IMR-90 (cell line): ENCODE data around the gene DGKD.

Experiments used
- BHLHE40 ChIP-seq: fragments of 150-350 bp; IDR thresholded peaks from 2 replicates; pipeline ENCODE4 v1.6.1; 2016; ENCODE audit warnings: mild to moderate bottlenecking, low read depth, low read length
- CEBPB ChIP-seq: IDR thresholded peaks from 2 replicates; pipeline ENCODE4 v1.6.1; 2012; ENCODE audit warnings: low read depth, low read length, improper control_type of control experiment
- CTCF ChIP-seq: conservative IDR thresholded peaks from 2 replicates; pipeline ENCODE4 v1.5.1; 2012; ENCODE audit warnings: mild to moderate bottlenecking, low read depth, low read length, improper control_type of control experiment
- MAFK ChIP-seq: IDR thresholded peaks from 2 replicates; pipeline ENCODE4 v1.6.1; 2012; ENCODE audit warnings: low read depth, low read length, improper control_type of control experiment
- POLR2A ChIP-seq: IDR thresholded peaks from 2 replicates; pipeline ENCODE4 v1.6.1; 2012; ENCODE audit warnings: mild to moderate bottlenecking, low read depth, low read length

- no peak for TF ChIP-seq CTCF
- no peak for TF ChIP-seq CEBPB
- TF ChIP-seq POLR2A, result no peak
- no peak for TF ChIP-seq MAFK
- TF ChIP-seq BHLHE40, result no peak
These were observed 125.6 kb downstream of the DGKD start for GRCh38 chr2:233479616-233480489.
